NCI-H2227 (cell line): ENCODE results near the gene RRBP1.
"Not testable (repeated sequence)": the region's sequence is repeated elsewhere in the genome, so short reads cannot be mapped to it uniquely, and the experiment has no call there.

ENCODE experiments used
- DNase-seq: peaks from one replicate; lab custom pipeline; 2025; ENCODE audit not compliant: unreplicated experiment; lab: John Stamatoyannopoulos, UW

RRBP1 gene

DNA sequence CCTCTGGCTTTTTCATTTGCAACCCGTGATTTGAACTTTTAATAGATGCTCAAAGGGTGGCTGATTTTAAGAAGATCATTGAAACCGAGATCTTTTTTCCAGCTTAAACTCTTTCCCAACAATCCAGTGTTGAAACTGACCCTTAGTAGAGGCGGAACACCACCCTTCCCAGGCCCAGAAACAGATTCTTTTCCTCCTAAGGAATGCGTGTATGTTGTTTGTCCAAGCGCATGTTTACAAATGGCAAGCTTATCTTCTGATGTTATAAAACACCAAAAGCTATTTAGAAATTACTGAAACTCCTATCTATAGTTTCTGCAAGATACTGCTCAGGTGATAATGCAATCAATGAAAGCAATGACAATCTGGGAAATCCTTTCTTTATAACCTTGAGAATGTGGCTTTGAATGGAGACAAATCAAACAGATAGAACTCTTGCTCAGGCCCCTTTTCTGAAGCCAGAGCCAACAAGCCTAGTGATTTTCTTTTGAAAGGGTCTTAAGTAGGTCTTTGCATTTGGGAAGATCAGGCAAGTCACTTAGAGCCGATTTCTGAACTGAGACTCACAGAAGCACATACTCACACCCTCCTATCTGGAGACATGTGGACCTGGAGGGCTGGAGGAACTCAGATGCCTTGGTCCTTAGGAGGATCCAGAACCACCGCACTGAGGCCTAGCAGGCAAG is 26.8 kb upstream of the RRBP1 start:
- DNase-seq: no peak

DNA sequence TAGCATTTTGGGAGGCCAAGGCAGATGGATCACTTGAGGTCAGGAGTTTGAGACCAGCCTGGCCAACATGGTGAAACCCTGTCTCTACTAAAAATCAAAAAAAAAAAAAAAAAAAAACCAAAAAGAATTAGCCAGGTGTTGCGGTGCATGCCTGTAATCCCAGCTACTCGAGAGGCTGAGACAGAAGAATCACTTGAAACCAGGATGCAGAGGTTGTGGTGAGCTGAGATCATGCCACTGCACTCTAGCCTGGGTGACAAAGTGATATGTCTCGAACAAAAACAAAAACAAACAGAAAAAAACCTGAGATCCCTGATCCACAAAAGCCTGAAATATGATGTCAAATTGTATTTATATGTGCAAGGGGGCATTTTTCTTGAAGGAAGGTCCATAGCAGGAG is 25.9 kb upstream of the RRBP1 start:
- not testable (repeated sequence) for DNase-seq

- DNase-seq: no peak
Measured at GRCh38 chr20:17706632-17707031, 24.6 kb upstream of the RRBP1 start.

GRCh38 chr20:17705916-17706315 is 23.9 kb upstream of the RRBP1 start:
- no peak for DNase-seq

- DNase-seq: no peak
Measured at GRCh38 chr20:17704589-17705317, 22.7 kb upstream of the RRBP1 start.

DNA sequence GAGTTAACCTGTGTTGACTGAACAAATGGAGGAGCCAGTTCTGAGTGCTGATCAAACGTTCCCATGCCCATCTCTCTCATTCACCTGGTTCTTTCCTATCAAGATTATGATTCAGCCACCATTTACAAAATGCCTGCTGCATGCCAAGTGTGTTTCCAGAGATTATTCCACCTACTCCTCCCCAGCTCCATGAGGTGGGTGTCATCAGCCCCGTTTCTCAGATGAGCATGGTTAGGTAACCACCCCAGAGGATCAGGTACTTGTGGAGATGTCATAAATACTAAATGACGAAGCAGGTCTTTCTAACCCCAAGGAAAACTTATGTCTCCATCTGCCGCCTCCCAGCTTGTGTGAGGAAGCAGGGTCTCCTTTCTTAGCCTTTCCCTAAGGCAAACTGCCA is 19.8 kb upstream of the RRBP1 start:
- no peak for DNase-seq

GRCh38 chr20:17700637-17701036 is 18.6 kb upstream of the RRBP1 start:
- no peak for DNase-seq

DNA sequence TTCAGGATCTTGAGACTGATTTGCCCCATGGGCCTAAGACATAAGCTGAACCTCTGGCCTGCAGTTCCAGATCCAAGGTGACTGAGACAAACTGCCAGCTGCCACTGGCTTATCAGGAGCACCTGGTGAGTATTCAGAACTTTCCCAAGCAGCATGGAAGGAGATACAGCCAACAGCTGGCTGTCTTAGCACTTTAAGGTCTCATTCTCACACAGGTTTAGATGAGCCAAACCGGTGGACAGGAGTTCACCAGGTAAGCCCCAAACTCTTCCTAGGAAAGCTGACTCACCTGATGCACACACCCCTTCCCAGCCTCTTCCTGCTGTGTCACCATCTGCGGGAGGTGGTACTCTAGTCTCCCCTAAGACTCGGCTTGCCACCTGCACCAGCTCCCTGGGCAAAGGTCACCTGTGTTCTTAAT is 17.9 kb upstream of the RRBP1 start, which contains the start of gene BANF2:
Gene BANF2, plus strand, starts transcription at position 36 of the 421 bp plus-strand sequence. CDS start 25,060 bp downstream, outside the sequence.
- no peak for DNase-seq

DNA sequence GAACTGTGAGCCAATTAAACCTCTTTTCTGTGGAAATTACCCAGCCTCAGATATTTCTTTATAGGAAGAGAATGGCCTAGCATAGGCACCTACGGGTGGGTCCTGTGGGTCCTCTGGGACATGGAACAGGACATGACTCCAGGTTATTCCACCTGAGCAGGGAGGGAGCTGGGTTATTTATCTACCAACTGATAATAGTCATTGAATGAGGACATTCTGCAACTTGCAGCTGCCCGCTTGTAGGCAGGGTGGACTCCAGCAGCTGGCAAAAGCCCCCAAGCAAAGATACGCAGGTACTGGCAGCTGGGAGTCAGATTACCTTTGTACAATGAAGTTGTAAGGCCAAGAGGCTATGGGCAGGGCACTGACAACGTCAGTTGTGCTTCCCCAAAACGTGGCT is 16.3 kb upstream of the RRBP1 start:
- no peak for DNase-seq

- no peak for DNase-seq
Measured at GRCh38 chr20:17697171-17697570, 15.1 kb upstream of the RRBP1 start.

DNA sequence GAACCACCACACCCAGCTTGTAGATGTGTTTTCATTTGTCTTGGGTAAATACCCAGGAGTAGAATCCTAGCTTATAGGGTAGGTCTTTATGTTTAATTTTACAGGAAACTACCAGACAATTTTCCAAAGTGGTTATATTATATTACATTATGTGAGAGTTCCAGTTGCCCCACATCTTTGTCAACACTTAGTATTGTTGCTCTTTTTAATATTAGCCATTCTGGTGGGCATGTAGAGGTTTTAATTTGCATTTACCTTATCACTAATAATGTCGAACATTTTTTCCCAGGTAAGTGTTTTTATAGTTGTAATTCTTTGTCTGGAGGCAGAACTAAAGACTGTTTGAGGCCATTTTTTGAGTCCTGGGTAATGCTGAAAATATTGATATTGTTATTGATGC is 14.2 kb upstream of the RRBP1 start:
- DNase-seq: no peak

DNA sequence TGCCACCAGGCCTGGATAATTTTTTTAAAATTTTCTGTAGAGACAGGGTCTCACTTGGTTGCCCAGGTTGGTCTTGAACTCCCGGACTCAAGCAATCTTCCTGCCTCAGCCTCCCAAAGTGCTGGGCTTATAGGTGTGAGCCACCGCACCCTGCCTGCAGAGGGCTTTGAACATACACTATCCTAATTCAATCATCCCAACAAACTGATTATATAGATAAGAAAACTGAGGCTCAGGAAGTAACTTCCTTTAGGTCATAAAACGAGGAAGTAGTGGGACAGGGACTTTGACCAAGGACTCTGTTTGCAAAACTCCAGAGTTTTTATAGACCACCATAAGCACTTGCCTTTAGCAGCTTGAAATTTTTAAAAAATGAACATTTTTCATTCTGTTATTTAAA is 12.7 kb upstream of the RRBP1 start:
- DNase-seq: no peak

GRCh38 chr20:17693444-17694001 is 11.5 kb upstream of the RRBP1 start:
- DNase-seq: no peak

- DNase-seq: no peak
Measured at GRCh38 chr20:17691758-17692157, 9.7 kb upstream of the RRBP1 start.

GRCh38 chr20:17690144-17690543 is 8.1 kb upstream of the RRBP1 start:
- no peak for DNase-seq

DNA sequence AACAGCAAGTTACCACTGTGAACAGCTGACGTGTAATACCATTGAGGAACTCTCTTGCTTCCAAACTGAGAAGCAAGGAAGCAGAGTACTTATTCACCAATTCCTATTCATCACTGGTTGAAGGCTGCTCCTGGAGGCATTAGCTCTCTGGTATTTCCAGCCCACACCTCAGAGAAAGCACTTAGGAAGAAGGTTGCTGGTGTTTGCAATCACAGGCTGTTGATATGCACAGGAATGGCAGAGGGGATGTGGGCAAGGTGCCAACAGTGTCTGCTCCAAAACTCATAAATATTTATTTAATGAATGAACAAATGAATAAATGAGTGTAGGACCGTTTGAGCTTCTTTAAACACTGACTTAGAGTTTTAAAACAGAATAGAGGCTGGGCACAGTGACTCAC is 6.9 kb upstream of the RRBP1 start:
- no peak for DNase-seq

GRCh38 chr20:17687800-17688199 is 5.8 kb upstream of the RRBP1 start:
- DNase-seq: no peak

DNA sequence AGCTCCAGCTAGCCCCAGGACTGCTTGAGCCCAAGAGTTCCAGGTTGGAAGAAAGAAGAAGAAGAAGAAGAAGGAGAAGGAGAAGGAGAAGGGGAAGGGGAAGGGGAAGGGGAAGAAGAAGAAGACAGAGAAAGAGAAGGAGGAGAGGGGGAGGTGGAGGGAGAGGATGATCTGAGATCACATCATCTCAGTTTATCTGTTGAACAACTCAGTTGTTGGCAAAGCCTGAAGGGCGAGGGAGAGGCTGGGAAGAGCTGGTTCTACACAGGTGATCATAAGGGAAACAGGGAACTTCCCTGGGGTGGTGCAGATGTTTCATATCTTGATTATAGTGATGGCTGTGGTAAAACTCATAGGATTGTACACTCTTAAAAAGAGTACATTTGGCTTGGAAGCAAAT is 3.1 kb upstream of the RRBP1 start:
- no peak for DNase-seq

- no peak for DNase-seq
Measured at GRCh38 chr20:17684077-17684888, 2.2 kb upstream of the RRBP1 start.

GRCh38 chr20:17683218-17684076 is 1.4 kb upstream of the RRBP1 start:
- no peak for DNase-seq

GRCh38 chr20:17682889-17683198 is 802 bp upstream of the RRBP1 start:
- DNase-seq: no peak
